ENCODE measurements around the gene PPFIBP2. TPM values are rescaled to one million over a fixed set of nuclear protein-coding genes. Genes with fewer than 3 reads are reported as not detected.

Gene PPFIBP2
- total RNA-seq, 2 experiments from 2014 or later: 102 to 182 TPM

DNA sequence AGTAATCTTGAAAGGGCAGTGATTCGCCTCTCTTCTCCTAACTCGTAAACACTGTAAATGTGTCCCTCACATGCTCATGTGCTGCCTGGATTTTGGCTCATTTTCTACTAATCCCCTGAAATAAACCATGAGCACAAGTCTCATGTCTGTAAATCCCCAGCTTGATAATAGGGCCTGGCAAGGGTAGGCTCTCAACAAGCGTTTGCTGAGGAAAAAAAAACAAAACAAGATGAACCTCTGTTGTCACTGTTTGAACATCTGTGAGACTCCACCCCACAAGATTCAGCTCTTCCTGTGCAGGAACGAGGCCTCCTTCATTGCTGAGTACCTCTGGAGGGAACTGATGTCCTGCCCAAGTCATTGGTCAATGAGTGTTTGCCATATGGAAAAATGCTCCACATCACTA is 164.0 kb downstream of the PPFIBP2 start:
- Histone ChIP-seq H3K36me3 (ENCODE audit: insufficient read depth, low read length) (no peaks in the 10 kb centered on the region), H3K9me2 (ENCODE audit: insufficient read depth, low read length) (no peaks in the 10 kb centered on the region), H4K20me1 (ENCODE audit: insufficient read depth, low read length) (no peaks in the 10 kb centered on the region), H2AFZ (ENCODE audit: low read length) (no peak overlapping the region), H3K9me3 (ENCODE audit: low read length) (no peaks in the 10 kb centered on the region), H3K4me2 (ENCODE audit: low read length) (no peak overlapping the region), H3K4me1 (ENCODE audit: insufficient read depth, low read length, poor library complexity, severe bottlenecking) (no peaks in the 10 kb centered on the region), H3K79me2 (ENCODE audit: insufficient read depth, low read depth, low read length) (no peaks in the 10 kb centered on the region), H3K4me3 (ENCODE audit: low read depth, low read length, poor library complexity, severe bottlenecking) (no peak overlapping the region), H3K27ac (ENCODE audit: low read depth, low read length, poor library complexity, severe bottlenecking) (no peak overlapping the region)
- DNase-seq (ENCODE audit: low spot score): no peak
- BruUV-seq (replicated peaks): no TSS peak
- intact Hi-C loops (cut with micrococcal nuclease; ENCODE audit: unreplicated experiment): no loop called here
- POLR2A ChIA-PET: no interaction called here
- CTCF ChIA-PET (ENCODE audit: unreplicated experiment): no interaction called here
- TF ChIP-seq, protein P1, sequence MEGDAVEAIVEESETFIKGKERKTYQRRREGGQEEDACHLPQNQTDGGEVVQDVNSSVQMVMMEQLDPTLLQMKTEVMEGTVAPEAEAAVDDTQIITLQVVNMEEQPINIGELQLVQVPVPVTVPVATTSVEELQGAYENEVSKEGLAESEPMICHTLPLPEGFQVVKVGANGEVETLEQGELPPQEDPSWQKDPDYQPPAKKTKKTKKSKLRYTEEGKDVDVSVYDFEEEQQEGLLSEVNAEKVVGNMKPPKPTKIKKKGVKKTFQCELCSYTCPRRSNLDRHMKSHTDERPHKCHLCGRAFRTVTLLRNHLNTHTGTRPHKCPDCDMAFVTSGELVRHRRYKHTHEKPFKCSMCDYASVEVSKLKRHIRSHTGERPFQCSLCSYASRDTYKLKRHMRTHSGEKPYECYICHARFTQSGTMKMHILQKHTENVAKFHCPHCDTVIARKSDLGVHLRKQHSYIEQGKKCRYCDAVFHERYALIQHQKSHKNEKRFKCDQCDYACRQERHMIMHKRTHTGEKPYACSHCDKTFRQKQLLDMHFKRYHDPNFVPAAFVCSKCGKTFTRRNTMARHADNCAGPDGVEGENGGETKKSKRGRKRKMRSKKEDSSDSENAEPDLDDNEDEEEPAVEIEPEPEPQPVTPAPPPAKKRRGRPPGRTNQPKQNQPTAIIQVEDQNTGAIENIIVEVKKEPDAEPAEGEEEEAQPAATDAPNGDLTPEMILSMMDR (conservative IDR thresholded peaks at IDR 0.05; ENCODE audit: low read length): no peak
- no peak for TF ChIP-seq EZH2phosphoT487 (IDR thresholded peaks at IDR 0.05; ENCODE audit: borderline replicate concordance, low read depth, low read length)

DNA sequence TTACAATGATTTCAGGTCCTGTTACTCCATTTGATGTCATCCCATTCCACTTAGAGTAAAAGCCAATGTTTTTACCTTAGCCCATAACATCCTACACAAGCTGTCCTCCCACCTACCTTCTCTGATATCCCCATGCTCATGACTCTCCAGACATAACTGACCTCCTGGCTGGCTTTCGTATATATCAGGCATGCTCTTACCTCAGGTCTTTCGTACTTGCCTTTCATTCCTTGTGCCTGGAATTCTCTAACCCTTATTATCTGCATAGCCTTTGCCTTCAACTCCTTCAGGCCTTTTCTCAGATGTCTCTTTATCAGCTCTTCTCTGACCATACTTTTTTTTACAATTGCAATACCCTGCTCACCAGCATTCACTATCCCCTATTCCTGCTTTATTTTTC is 169.8 kb downstream of the PPFIBP2 start:
- ChIA-PET POLR2A (no interaction called here), CTCF (ENCODE audit: unreplicated experiment) (no interaction called here)
- intact Hi-C loops (cut with micrococcal nuclease; ENCODE audit: unreplicated experiment): no loop called here
- no peaks in the 10 kb centered on the region for H3K9me3 ChIP-seq (ENCODE audit: low read length)
- H3K4me2 ChIP-seq (ENCODE audit: low read length): no peak overlapping the region
- no TSS peak for BruUV-seq (replicated peaks)
- no peak overlapping the region for H2AFZ ChIP-seq (ENCODE audit: low read length)
- no peaks in the 10 kb centered on the region for H4K20me1 ChIP-seq (ENCODE audit: insufficient read depth, low read length)
- H3K9me2 ChIP-seq (ENCODE audit: insufficient read depth, low read length): no peaks in the 10 kb centered on the region
- H3K4me3 ChIP-seq (ENCODE audit: low read depth, low read length, poor library complexity, severe bottlenecking): no peak overlapping the region
- no peak for TF ChIP-seq EZH2phosphoT487 (IDR thresholded peaks at IDR 0.05; ENCODE audit: borderline replicate concordance, low read depth, low read length)
- TF ChIP-seq, protein P1 (conservative IDR thresholded peaks at IDR 0.05; ENCODE audit: low read length): no peak
- no peaks in the 10 kb centered on the region for H3K36me3 ChIP-seq (ENCODE audit: insufficient read depth, low read length)
- H3K27ac ChIP-seq (ENCODE audit: low read depth, low read length, poor library complexity, severe bottlenecking): no peak overlapping the region
- H3K4me1 ChIP-seq (ENCODE audit: insufficient read depth, low read length, poor library complexity, severe bottlenecking): no peaks in the 10 kb centered on the region
- DNase-seq (ENCODE audit: low spot score): no peak
- H3K79me2 ChIP-seq (ENCODE audit: insufficient read depth, low read depth, low read length): no peaks in the 10 kb centered on the region

GRCh38 chr11:7686761-7687160 is 173.0 kb downstream of the PPFIBP2 start:
- Histone ChIP-seq H4K20me1 (ENCODE audit: insufficient read depth, low read length) (no peaks in the 10 kb centered on the region), H3K79me2 (ENCODE audit: insufficient read depth, low read depth, low read length) (no peaks in the 10 kb centered on the region), H3K9me3 (ENCODE audit: low read length) (no peaks in the 10 kb centered on the region), H3K27ac (ENCODE audit: low read depth, low read length, poor library complexity, severe bottlenecking) (no peak overlapping the region), H3K9me2 (ENCODE audit: insufficient read depth, low read length) (no peaks in the 10 kb centered on the region), H2AFZ (ENCODE audit: low read length) (no peak overlapping the region), H3K4me1 (ENCODE audit: insufficient read depth, low read length, poor library complexity, severe bottlenecking) (no peaks in the 10 kb centered on the region), H3K4me3 (ENCODE audit: low read depth, low read length, poor library complexity, severe bottlenecking) (no peak overlapping the region), H3K36me3 (ENCODE audit: insufficient read depth, low read length) (no peaks in the 10 kb centered on the region), H3K4me2 (ENCODE audit: low read length) (no peak overlapping the region)
- no peak for DNase-seq (ENCODE audit: low spot score)
- BruUV-seq (replicated peaks): no TSS peak
- ChIA-PET POLR2A (interaction anchor here (0.5 to 0.8 kb wide), 2 partner anchors 11 to 578 kb away, joined by 3 read pairs; no protein-coding TSS in a partner anchor), CTCF (ENCODE audit: unreplicated experiment) (no interaction called here)
- TF ChIP-seq, protein P1 (conservative IDR thresholded peaks at IDR 0.05; ENCODE audit: low read length): no peak
- TF ChIP-seq EZH2phosphoT487 (IDR thresholded peaks at IDR 0.05; ENCODE audit: borderline replicate concordance, low read depth, low read length): no peak
- intact Hi-C loops (cut with micrococcal nuclease; ENCODE audit: unreplicated experiment): no loop called here
